Stromal cell of bone marrow (primary cell): Measurements from ENCODE around the gene DPP9.
A peak's percentile ranks its signal among the peaks of the same experiment; 100 is the strongest.

Experiments used
- DNase-seq: peaks from one replicate; pipeline ENCODE4 v3.0.0-alpha.2; 2012; ENCODE audit warnings: low read depth

Gene DPP9

DNA sequence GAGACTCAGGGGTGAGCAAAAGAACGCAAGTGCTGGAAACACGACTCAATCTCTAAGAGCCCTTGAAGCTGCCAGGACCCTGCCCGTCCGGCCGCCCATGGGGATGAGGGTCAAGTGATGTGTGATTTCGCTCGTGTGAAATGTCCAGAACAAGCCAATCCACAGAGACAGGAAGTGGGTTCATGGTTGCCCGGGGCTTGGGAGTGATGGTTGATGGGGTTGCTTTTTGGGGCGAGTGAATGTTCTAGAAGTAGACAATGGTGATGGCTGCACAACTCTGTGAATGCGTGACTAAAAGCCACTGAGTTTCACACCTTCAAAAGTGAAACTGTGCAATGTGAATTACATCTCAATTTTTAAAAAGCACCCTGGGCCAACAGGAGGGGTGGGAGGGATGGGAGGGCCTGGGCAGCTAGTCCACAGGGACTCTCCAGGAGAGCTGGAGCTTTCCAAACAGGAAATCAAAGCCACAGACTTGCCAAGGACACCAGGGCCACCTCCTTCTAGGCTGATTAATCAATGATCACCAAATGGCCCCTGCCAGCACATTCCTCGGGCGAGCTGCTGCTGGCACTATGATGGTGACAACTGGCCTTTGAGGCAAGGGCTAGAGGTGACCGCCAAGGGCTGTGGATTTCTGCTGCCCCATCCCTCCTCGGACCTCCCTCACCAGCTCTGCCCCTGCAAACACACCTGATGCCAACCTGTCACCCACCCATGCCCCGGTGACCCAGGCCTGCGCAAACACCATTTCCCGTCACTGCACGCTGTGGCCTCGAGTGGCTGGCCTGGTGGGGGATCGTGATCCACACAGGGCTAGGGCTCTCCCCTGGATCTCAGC, 14.0 kb downstream of the DPP9 start:
- no peak for DNase-seq

DNA sequence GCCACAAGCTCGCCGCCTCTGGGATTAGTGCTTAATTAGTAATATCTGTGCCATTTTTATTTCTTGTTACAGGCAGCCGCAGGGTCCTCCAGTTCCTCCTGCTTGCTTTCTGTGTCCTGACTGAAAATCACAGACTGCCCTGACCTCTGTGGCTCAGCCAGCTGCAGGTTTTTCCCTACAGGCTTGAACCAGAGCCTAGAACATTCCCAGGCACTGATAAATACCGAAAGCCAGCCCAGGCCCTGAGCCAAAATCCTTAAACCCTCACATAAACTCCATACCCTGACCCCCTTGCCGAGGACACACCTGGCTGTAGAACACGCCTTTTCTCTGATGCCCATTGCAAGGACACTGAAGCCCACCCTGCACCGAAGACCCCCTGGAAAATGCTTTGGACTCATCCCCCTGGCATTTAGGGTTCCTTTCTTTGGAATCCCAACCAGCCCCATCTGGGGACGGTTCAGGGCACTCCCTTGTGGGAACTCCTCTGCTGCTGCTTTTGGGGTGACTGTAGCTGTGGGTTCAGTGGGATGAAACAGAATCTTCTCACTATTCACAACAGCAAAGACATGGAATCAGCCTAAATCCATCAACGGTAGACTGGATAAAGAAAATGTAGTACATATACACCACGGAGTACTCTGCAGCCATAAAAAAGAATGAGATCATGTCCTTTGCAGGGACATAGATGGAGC, 15.5 kb downstream of the DPP9 start:
- no peak for DNase-seq

DNA sequence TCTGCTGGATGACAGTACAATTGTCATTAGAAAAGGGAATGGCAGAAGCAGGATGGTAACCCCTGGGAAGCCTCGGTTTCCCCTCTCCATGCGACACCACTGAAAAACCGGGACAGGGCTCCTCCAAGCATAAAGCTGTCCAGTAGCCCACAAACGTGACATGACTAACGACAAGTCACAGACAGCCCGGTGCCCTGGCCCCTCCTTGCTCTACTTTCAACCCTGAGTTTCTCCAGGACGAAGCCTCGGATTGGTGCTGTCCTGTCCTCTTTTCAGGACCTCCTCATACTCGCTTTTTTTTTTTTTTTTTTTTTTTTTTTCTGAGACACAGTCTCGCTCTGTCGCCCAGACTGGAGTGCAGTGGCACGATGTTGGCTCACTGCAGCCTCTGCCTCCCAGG, 16.3 kb downstream of the DPP9 start:
- no peak for DNase-seq

DNA sequence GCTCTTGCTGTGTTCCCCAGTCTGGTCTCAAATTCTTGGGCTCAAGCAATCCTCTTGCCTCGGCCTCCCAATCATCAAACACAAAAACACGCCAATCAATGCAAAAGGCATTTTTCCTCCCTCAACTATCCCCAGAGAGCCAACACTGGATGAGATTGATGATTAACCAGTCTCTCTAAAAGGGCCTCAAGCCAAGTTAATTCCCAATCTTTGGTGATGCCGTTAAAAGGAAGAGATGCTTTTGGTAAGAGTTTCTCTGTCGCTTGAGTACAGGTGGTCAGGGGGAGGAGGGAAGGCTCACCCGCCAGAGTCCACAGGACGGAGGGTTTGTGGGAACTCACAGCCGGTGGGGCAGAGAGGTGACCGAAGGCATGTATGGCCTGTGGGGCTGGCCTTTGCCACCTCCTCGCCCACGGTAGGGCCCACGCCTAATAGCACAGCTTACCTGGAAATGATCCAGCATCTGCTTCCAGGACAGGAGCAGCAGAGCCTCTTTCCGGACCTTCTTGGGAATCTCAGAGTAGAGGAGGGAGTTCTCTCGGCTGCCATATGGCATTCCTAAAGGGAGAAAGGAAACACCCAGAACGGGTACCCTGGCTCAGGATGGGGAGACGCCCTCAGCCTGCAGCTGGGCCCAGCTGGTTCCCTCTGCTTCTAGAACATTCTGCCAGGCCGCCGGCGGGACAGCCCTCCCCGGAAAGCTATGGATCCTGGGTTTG, 18.1 kb downstream of the DPP9 start:
- no peak for DNase-seq

DNA sequence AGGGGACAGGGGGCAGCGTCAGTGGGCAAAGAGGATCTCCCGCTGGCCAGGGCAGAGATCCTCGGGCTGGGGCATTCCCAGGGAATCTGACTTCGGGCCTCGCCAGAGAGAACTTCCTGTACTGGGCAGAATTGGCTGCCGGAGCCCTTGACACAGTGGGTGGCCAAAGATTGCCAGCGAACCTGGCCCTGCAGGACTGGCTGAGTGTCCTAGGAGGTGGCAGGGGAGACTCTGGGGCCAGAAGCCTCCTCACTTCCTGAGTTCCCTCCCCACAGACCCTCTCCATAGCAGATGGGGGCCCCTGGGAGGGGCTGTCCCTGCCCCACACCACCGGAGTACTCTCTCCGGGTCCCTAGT, 19.3 kb downstream of the DPP9 start:
- DNase-seq: no peak

DNA sequence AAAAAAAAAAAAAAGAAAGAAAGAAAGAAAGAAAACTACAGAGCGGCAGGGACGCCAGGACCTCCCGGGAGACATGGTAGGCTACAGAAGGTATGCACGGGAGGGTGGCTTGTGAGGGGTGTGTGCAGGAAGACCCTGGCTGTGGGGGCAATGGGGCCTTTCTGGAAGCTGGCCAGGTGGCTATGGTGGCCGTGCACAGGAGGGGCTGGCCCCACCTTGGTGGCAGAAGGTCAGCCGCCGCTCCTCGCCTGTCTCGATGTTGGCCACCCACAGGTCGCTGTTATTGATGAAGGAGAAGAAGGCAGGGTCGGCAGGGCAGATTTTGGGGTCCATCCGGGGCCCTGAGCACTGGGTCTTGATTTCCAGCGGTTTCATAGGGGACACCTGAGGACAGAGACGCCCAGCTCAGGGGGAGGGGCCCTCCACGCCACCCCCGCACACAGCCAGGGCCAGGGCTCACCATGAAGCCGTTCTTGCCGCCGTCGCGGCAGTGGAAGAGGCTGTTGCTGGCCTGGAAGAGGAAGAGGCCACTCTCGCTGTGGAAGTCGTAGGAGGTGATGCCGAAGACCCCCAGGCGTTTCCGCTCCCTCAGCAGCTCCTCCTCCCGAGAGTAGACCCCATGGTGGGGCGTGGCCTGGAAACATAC, 19.8 kb downstream of the DPP9 start:
- DNase-seq: no peak

DNA sequence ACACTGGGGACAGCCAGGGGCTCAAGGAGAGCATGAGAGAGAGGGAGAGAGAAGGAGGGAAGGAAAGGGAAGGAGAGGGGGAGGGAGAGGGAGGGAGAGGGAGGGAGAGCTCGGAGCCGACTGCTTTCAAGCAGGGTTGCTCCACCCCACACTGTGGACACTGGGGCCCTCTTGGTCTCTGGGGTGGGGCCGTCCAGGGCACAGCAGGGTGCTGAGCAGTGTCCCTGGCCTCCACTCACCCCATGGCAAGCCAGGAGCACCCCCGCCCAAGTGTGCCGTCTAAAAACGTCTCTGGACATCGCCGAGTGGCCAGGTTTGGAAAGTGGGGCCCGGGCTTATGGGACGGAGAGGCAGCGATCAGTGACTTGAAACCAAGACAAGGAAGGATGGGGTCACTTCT, 20.9 kb downstream of the DPP9 start:
- DNase-seq: no peak

DNA sequence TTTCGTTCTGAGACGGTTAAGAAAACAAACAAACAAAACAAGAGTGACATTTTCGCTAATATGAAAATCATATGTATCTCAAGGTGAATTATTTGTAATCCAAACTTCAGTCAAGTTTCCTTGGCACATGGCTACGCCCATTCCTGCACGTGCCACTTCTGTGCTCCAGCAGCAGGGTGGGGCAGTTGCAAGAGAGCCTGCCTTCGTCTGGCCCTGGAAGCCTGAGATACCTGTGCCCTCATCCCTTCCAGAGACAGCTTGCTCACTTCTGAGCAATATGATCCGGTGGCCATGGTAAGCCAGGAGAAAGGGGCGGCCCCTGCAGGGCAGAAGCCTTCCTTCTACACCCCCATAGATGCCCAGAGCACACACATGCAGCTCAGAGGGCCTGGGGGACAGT, 22.1 kb downstream of the DPP9 start:
- DNase-seq: no peak

DNA sequence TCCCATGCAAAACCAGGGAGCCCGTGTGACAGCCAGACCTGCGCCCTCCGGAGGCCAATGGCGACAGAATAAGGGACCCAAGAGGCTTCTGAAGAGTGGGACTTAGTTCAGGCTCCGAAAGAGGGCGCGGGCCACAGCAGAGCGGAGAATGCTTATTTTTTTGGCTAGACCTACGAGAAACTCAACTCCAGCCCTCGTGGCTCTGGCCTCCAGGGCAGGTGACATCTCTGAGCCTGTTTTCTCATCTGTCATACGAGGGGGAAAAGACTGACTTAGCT, 23.0 kb downstream of the DPP9 start:
- no peak for DNase-seq

DNA sequence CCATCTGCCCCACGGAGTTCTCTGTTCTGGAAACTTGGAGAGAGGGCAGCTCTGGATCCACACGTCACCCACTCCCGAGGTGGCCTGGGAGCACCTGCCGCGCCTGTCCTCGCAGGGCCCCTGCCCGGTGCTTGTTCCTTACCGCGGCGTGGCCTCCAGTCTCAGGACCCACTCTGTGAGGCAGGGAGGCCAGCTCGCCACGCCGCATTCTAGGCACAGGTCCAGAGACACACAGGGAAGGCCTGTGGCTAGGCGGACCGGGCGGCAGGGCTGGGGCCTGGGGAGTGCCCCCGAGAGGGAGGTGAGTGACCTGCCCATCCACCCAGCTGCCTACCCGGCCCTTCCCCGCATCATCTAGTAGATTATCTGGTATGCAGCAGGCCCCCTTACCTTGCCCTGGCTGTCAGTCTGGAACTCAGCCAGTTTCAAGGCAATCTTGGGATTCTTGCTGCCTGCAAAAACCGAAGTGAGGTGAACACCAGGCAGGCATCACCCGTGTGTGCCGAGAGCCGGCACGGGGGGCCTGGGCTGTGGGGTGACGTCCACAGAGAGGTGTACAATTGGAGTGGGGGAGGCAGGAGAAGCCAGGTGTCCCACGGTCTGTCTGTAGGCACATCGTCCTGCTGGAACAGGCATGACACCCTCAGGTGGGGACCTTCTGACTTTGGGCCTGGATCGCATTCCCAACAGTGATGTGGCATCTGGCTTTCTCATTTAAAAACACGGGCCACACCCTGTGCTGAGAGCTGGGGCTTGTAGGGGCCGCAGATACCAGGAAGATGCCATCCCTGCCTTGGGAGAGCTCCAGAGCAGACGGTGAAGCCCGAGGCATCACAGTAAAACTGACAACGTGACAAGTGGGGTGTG, 23.6 kb downstream of the DPP9 start:
- no peak for DNase-seq

DNA sequence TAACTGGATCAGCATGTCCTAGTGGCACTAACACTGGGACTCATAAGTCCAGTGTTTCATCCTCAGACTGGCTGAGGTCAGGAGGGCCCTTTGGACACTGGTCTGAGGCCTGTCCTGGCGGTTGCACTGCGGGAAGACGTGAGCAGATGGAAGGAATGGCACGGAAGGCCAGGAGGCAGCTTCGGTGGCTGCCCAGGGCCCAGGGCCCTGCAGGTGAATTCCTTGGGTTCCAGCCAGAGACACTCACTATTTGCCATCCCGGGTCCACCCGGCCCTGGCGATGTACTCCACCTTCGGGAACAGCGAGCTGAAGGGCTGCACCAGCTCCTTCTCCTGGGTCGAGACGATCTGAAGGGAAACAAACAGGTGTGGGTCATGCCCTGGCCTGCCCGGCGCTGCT, 26.3 kb downstream of the DPP9 start:
- DNase-seq: no peak

DNA sequence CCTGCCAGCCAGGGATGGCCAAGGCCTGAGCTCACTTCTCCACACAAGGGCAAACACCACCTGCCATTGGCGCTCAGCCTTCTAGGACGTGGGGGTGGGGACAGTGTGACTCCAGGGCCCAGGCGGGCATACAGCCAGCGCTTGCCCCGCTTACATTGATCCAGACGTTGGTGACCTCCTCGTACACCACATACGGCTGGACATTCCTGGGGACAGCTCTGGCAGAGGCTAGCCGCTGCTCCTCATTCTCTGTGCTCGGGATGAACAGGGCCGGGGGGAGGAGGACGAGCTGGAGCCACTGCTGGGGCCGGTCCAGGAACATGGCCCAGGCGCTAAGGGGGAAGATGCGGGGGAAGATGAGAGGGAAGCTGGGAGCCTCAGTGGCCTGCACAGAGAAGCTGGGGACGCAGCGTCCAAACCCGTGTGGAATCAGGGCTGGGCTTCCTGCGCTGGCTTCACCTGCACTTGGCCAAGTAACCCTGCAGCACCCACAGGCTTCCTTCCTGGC, 28.4 kb downstream of the DPP9 start:
- no peak for DNase-seq

DNA sequence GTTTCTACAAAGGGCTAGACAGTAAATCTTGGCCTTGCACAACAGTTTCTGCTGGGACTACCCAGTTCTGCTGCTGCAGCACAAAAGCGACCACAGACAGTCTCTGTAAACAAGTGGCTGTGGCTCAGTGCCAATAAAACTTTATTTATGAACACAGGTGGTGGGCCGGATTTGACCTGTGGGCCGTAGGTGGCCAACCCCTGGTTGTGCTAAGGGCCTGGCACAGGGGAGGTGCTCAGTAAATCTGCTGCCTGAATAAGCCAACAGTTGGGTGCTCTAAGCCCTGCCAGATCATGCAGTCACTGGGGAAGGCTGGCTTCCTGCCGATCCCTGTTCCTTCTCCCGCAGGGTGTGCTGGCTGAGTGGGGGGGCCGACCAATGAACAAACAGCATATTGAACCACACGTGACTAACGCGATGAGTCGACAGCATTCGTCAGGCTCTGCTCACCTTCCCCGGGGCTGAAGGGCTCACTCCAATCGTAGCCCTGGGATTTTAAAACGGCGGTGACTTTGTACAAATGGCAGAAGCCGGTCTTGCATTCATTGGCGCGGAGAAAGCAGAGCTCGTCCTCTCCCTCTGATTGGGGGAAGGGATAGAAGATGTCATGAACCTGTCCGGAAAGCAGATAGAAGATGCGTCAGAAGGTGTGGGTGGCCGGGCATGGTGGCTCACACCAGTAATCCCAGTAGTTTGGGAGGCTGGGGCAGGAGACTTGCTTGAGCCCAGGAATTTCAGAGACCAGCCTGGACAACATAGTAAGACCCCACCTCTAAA, 29.2 kb downstream of the DPP9 start:
- DNase-seq: peak; percentile 83

DNA sequence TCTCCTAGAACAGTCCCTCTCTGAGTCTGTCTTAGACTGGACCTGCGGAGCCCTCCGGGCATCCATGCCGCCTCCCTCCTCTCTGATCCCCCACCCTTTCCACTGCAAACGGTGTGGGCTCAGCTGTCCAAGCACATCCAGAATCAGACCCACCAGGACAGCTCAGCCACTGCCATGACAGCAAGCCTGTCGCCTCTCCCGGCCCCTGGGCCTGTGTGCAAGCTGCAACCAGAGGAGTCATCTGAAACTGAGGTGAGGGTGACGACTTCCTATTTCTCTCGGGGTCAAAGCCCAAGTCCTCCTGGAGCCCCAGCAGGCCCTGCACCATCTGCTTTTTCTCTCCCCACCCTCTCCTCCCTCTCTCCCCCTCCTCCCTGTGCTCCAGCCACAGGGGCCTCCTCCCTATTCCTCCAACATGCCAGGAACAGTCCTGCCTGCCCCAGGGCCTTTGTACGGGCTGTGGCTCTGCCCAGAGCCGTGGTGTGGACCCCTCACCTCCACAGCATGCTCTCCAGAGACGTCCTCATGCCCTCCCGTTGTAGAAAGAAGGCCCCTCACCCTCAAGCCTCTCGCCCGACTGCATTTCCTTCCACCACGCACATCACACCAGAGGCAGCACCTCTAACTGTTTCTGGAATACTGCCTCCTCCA, 30.0 kb downstream of the DPP9 start:
- no peak for DNase-seq

DNA sequence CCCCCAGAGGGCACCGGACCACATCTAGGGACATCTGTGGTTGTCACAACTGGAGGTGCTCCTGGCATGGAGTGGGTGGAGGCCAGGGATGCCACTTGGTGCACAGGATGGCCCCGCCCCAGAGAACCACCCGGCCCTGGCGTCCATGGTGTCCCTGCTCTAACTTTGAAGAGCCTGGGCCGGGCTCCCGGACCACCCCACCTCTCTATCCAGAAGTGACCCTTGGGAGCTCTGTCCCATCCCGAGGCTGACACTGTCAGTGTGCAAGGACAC, 30.6 kb downstream of the DPP9 start:
- DNase-seq: no peak

DNA sequence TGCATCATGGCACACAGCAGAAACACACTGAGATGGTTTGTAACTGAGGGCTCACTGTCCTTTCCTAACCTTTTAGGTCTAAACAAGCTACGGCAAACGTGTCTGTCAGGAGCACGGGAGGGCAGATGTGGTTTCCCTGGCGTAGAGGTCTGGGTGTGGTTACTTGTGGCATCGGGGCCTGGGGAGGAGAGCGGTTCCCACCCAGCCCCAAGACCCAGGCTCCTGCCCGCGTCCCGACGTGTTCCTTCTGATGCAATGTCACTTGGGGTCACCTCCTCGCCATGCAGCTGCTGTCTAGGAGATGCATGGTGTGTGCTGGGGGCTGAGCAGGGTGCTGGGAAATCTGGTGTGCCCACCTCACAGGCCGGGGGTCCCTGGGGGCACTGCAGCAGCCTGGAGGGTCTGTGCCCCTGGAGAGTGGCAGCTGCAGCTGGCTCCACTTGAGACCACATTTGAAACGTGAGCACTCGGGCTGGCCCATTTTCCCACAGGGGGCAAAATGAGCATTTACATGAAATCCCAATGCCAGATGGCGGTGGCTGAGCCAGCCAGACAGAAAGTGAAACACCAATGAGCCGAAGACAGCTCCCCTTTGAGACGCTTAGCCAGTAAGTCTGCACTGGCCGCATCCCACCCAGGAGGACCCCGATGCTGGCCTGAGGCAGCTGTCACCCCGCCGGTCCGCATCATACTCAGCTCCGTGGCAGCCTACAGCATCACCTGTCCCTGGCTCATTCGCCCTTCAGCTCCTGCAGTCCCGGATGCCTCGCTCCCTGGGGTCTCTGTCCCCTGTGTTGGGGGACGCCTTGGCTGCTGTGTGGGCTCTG, 31.2 kb downstream of the DPP9 start:
- no peak for DNase-seq

DNA sequence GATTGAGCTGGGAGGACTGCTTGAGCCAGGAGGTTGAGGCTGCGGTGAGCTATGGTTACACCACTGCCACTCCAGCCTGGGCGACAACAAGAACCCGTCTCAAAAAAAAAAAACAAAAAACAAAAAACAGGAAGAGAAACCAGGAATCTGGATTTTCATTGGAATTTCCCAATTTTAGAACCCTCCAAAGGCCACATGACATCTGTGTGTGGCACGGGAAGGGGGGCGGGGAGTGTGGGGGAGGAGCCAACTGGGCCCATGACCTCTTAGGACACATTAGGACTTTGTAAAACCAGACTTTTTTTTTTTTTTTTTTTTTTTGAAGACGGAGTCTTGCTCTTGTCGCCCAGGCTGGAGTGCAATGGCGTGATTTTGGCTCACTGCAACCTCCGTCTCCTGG, 32.3 kb downstream of the DPP9 start:
- no peak for DNase-seq

DNA sequence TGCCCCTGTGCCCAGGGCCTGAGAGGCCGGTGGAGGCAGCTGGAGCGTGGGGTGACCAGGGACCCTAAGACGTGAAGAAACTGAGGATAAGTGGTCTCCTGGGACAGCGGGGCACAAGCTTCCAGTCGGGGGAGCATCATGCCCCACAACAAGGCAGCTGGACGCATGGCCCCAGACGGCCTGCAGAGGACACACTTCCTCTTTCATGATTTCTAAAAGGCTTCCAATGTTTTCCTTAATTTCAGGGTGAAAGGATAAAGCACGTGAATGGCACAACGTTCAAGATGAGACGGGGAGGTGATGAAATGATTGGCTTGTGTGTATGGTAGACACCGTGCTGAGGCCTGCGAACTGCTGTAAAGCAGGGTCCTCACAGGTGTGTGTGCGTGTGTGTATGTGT, 33.3 kb downstream of the DPP9 start:
- no peak for DNase-seq

DNA sequence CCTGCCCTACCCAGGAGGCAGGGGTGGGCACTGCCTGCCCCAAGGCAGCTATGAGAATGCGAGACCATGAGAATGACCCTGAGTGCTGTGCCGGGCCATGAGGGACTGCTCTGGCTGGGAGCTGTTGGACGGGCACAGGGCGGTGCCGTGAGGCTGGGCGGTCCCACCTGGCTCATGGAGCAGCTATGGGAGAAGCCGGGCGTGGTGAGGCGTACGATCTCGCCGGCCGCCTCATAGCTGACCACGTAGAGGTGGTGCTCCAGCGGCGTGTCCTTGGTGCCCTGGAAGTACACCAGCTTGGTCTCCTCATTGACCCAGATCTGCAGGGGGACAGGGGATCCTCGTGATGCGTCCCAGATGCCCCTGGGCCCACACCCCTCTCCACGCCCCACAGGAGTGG, 34.2 kb downstream of the DPP9 start:
- DNase-seq: no peak

DNA sequence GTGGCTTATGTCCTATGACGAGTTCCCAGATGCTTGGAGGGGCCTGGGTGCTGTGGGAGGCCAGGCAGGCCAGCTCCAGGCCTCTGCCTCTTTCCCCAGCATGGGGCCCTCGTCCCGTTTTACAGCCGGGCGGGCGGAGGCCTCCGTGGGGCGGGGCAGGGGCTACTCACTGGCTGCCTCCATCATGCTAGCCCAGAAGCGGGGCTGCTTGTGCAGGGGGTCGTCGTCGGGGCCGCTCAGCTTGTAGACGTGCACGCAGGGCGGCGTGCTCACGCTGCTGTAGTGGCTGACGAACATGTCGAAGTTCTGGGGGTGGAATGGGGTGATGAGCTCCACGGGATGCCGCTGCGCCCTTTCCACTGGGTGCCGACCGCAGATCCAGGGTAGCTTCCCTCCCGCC, 35.1 kb downstream of the DPP9 start:
- DNase-seq: no peak
